HFFc6 (cell line): ENCODE results near the gene SH2D7. TPM values are rescaled to one million over a fixed set of nuclear protein-coding genes. Genes with fewer than 3 reads are reported as not detected.

Experiments
- DNase-seq: peaks from one replicate; pipeline ENCODE4 v3.0.0-alpha.2; 2018
- H3K27ac Mint-ChIP-seq: 2 replicates; pipeline ENCODE4 v1.8.0; 2020; ENCODE audit warnings: mild to moderate bottlenecking, mixed read lengths
- H3K27me3 Mint-ChIP-seq: 2 replicates; pipeline ENCODE4 v1.8.0; 2021; ENCODE audit warnings: mild to moderate bottlenecking, moderate library complexity, mixed read lengths; ENCODE audit not compliant: insufficient read depth
- H3K36me3 Mint-ChIP-seq: 2 replicates; pipeline ENCODE4 v1.8.0; 2021; ENCODE audit warnings: low read depth, mixed read lengths
- H3K4me1 Mint-ChIP-seq: 2 replicates; pipeline ENCODE4 v1.8.0; 2020; ENCODE audit warnings: low read depth, mixed read lengths
- H3K4me3 Mint-ChIP-seq: 2 replicates; pipeline ENCODE4 v1.8.0; 2020; ENCODE audit warnings: mild to moderate bottlenecking, moderate library complexity, mixed read lengths
- H3K9me3 Mint-ChIP-seq: 2 replicates; pipeline ENCODE4 v1.8.0; 2020; ENCODE audit warnings: mild to moderate bottlenecking, mixed read lengths
- total RNA-seq, 6 experiments: library from RNA; stranded (reverse); fragmentation: NEBNext Ultra II Directional; extraction: Animal tissue kit (Norgen Biotek cat#: 25700); gene quantifications; 2 replicates in 1 of 6; 3 replicates in 5 of 6; pipeline ENCODE4 v1.2.3, GENCODE V29; 2021
- TF ChIP-seq, protein P1 (sequence below): fragments of 200-600 bp; sonication (generic); IDR thresholded peaks from 2 replicates; pipeline ENCODE4 v1.5.0; 2021; ENCODE audit warnings: antibody characterized with exemption, mild to moderate bottlenecking

The SH2D7 gene
- total RNA-seq, 6 experiments from 2014 or later, result not detected

- Mint-ChIP-seq H3K4me1 (no peaks in the 10 kb centered on the region), H3K4me3 (no peak overlapping the region), H3K27ac (no peak overlapping the region), H3K9me3 (no peaks in the 10 kb centered on the region), H3K27me3 (peaks cover 13% of the 10 kb centered on the region), H3K36me3 (no peaks in the 10 kb centered on the region)
- TF ChIP-seq, protein P1, sequence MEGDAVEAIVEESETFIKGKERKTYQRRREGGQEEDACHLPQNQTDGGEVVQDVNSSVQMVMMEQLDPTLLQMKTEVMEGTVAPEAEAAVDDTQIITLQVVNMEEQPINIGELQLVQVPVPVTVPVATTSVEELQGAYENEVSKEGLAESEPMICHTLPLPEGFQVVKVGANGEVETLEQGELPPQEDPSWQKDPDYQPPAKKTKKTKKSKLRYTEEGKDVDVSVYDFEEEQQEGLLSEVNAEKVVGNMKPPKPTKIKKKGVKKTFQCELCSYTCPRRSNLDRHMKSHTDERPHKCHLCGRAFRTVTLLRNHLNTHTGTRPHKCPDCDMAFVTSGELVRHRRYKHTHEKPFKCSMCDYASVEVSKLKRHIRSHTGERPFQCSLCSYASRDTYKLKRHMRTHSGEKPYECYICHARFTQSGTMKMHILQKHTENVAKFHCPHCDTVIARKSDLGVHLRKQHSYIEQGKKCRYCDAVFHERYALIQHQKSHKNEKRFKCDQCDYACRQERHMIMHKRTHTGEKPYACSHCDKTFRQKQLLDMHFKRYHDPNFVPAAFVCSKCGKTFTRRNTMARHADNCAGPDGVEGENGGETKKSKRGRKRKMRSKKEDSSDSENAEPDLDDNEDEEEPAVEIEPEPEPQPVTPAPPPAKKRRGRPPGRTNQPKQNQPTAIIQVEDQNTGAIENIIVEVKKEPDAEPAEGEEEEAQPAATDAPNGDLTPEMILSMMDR, result no peak
- no peak for DNase-seq
Measured at GRCh38 chr15:78139578-78139977, 47.2 kb downstream of the SH2D7 start.

GRCh38 chr15:78140292-78140691 lies 47.9 kb downstream of the SH2D7 start:
- no peak for DNase-seq
- H3K27me3 Mint-ChIP-seq, result peaks cover 13% of the 10 kb centered on the region
- no peaks in the 10 kb centered on the region for H3K36me3 Mint-ChIP-seq
- no peaks in the 10 kb centered on the region for H3K9me3 Mint-ChIP-seq
- TF ChIP-seq, protein P1, result no peak; the same call in 1 of the 2 replicates
- H3K4me1 Mint-ChIP-seq, result no peaks in the 10 kb centered on the region
- no peak overlapping the region for H3K4me3 Mint-ChIP-seq
- no peak overlapping the region for H3K27ac Mint-ChIP-seq

- DNase-seq, result no peak
- H3K9me3 Mint-ChIP-seq, result no peaks in the 10 kb centered on the region
- peaks cover 9% of the 10 kb centered on the region for H3K4me1 Mint-ChIP-seq
- peaks cover 9% of the 10 kb centered on the region for H3K27me3 Mint-ChIP-seq
- no peak overlapping the region for H3K27ac Mint-ChIP-seq
- TF ChIP-seq, protein P1, result no peak
- H3K4me3 Mint-ChIP-seq, result no peak overlapping the region
- H3K36me3 Mint-ChIP-seq, result no peaks in the 10 kb centered on the region
Measured at GRCh38 chr15:78142332-78142731, 50.0 kb downstream of the SH2D7 start.

DNA sequence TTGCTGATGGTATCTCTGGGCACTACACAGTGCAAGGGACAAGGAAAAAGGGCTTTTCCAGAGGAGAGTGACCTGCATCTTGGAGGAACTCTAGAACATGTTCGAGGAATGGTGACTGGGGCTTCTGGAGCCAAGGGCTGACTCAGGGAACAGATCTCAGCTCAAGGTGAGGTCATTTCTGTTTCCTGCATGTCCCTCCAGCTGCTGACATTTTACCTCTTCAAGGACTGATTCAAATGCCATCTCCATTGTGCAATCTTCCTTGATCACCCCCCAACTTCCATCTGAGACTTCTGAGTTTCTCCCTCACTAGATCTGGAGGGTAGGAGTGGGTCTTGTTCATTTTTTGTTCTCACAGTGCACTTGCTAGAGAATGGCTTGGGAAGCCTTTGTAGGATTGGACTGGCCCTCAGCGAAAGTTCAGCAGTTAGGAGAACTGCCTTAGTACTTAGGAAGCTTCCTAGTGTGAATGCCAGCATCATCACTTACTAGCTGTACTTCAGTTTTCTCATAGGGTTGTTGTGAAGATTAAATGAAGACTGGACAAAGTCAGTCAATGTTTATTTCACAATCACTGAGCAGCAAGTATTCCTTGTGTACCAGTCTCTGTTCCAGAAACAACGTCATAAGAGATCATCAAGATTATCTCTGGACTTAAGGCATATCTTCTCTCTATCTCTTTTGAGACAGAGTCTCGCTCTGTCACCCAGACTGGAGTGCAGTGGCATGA lies 54.2 kb downstream of the SH2D7 start:
- H3K36me3 Mint-ChIP-seq, result no peaks in the 10 kb centered on the region
- H3K4me1 Mint-ChIP-seq, result peaks cover 38% of the 10 kb centered on the region

GRCh38 chr15:78147566-78147965 lies 55.2 kb downstream of the SH2D7 start:
- no peaks in the 10 kb centered on the region for H3K9me3 Mint-ChIP-seq
- peaks cover 40% of the 10 kb centered on the region for H3K4me1 Mint-ChIP-seq
- H3K4me3 Mint-ChIP-seq, result peak overlapping the region; percentile 56
- H3K27ac Mint-ChIP-seq, result peak overlapping the region; percentile 10; the same call in 1 of the 2 replicates
- TF ChIP-seq, protein P1, result no peak
- no peaks in the 10 kb centered on the region; the same call in none of the 2 replicates for H3K27me3 Mint-ChIP-seq
- 0 out of 2 replicates have a peak, but pooled peaks cover 1% of the 10 kb centered on the region for H3K36me3 Mint-ChIP-seq
- no peak for DNase-seq

More for the DNA sequence above, 54.2 kb downstream of the SH2D7 start:
- Mint-ChIP-seq H3K27ac (no peak overlapping the region), H3K4me3 (no peak overlapping the region), H3K27me3 (no peaks in the 10 kb centered on the region; the same call in none of the 2 replicates), H3K9me3 (no peaks in the 10 kb centered on the region)
- TF ChIP-seq, protein P1, result no peak
- DNase-seq, result no peak
